Neutrophil (primary cell): ENCODE results near the gene TBCD.
A peak's percentile ranks its signal among the peaks of the same experiment; 100 is the strongest.

Experiments
- H3K27ac ChIP-seq: fragments of 200-600 bp; sonication (generic); 2 replicates; pipeline ENCODE4 v1.5.1; 2016; ENCODE audit warnings: mild to moderate bottlenecking, moderate library complexity
- H3K27me3 ChIP-seq: fragments of 200-600 bp; sonication (generic); 2 replicates; pipeline ENCODE4 v1.6.0; 2016; ENCODE audit warnings: mild to moderate bottlenecking
- H3K36me3 ChIP-seq: fragments of 200-600 bp; sonication (generic); 2 replicates; pipeline ENCODE4 v1.5.1; 2017
- H3K4me1 ChIP-seq, 2 experiments: fragments of 200-600 bp in 1 of 2; sonication (generic) in 1 of 2; 1 replicate in 1 of 2; 2 replicates in 1 of 2; pipeline versions ENCODE4 v1.5.1 to v1.6.1; 2013 to 2016; ENCODE audit warnings: low read depth in 1 of 2, low read length in 1 of 2, mild to moderate bottlenecking in 1 of 2, moderate library complexity in 1 of 2; ENCODE audit not compliant: control insufficient read depth in 1 of 2, insufficient read depth in 1 of 2
- H3K4me3 ChIP-seq, 2 experiments: fragments of 200-600 bp in 1 of 2; sonication (generic) in 1 of 2; 1 replicate in 1 of 2; 2 replicates in 1 of 2; pipeline ENCODE4 v1.5.1; 2013 to 2016; ENCODE audit warnings: low read depth in 1 of 2, low read length in 1 of 2, mild to moderate bottlenecking in 1 of 2, moderate library complexity in 1 of 2
- H3K9me3 ChIP-seq: fragments of 200-600 bp; sonication (generic); 2 replicates; pipeline ENCODE4 v1.5.1; 2016
- CTCF ChIP-seq: fragments of 200-600 bp; sonication (generic); IDR thresholded peaks from 2 replicates; pipeline ENCODE4 v1.5.1; 2016; ENCODE audit warnings: antibody characterized with exemption

TBCD gene

GRCh38 chr17:82977606-82978005 is 225.7 kb downstream of the TBCD start:
- Histone ChIP-seq H3K9me3 (no peaks in the 10 kb centered on the region), H3K36me3 (no peaks in the 10 kb centered on the region), H3K4me3 (no peak overlapping the region), H3K27ac (peak overlapping the region; percentile 86), H3K27me3 (no peaks in the 10 kb centered on the region), H3K4me1 (peaks cover 14 to 16% of the 10 kb centered on the region in 2 experiments)
- no peak for TF ChIP-seq CTCF

- Histone ChIP-seq H3K4me1 (peaks cover 14 to 16% of the 10 kb centered on the region in 2 experiments), H3K9me3 (no peaks in the 10 kb centered on the region), H3K27ac (peak overlapping the region; percentile 86), H3K27me3 (no peaks in the 10 kb centered on the region), H3K36me3 (no peaks in the 10 kb centered on the region), H3K4me3 (peak overlapping the region; percentile 22 to 26)
- no peak for TF ChIP-seq CTCF
Measured at GRCh38 chr17:82978765-82979349, 227.0 kb downstream of the TBCD start.

DNA sequence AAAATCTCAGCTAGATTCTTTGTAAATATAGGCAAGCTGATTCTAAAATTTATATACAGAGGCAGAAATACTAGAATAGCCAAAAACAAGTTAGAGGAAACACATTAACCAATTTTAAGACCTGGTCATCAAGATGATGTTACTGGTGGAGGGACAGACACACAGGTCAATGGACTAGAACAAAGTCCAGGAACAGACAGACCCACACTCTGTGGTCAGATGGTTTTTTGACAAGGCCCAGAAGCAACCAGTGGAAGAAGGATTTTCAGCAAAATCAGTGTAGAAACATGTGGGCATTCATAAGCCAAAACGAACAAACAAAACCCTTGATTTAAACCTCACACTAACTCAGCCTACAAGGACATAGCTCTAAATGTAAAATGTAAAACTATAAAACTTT is 227.9 kb downstream of the TBCD start:
- Histone ChIP-seq H3K4me3 (peak overlapping the region in 1 of 2 experiments; percentile 26), H3K27ac (peak overlapping the region; percentile 86), H3K36me3 (no peaks in the 10 kb centered on the region), H3K4me1 (peaks cover 14 to 16% of the 10 kb centered on the region in 2 experiments), H3K9me3 (no peaks in the 10 kb centered on the region), H3K27me3 (no peaks in the 10 kb centered on the region)
- no peak for TF ChIP-seq CTCF

GRCh38 chr17:82980632-82981031 is 228.8 kb downstream of the TBCD start:
- H3K36me3 ChIP-seq: no peaks in the 10 kb centered on the region
- TF ChIP-seq CTCF: no peak
- H3K4me3 ChIP-seq: no peak overlapping the region
- peak overlapping the region; percentile 86 for H3K27ac ChIP-seq
- peaks cover 14 to 16% of the 10 kb centered on the region in 2 experiments for H3K4me1 ChIP-seq
- H3K27me3 ChIP-seq: no peaks in the 10 kb centered on the region
- H3K9me3 ChIP-seq: no peaks in the 10 kb centered on the region

DNA sequence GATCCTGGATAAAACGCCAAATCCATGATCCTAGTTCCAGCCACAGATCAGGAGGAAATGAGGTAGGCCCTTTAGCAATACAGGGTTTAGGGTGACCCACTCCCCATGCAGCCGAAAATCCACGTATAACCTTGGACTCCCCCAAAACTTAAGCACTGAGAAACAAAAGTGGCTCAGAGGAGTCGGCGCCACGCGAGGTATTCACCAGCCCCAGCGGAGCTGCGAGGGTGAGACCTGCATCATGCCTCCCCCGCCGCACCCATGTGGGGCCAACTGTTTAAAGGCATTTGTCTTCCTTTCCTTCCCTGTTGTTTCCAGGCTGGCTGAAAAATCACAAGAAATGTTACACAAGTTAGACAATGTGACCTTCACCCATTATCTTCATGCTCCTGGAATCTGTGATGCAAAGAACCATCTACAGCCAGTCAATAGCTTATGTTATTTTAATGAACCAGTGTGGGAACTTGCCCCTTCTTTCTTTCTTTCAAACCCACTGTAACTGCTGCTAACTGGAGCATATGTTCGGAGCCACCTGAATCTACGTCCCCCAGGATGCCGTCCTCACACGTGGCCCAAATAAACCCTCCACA is 229.4 kb downstream of the TBCD start:
- H3K36me3 ChIP-seq: no peaks in the 10 kb centered on the region

More for the DNA sequence above, 229.4 kb downstream of the TBCD start:
- H3K27ac ChIP-seq: no peak overlapping the region
- no peak overlapping the region for H3K4me3 ChIP-seq
- H3K27me3 ChIP-seq: no peaks in the 10 kb centered on the region
- no peaks in the 10 kb centered on the region for H3K9me3 ChIP-seq
- peaks cover 16 to 18% of the 10 kb centered on the region in 2 experiments for H3K4me1 ChIP-seq
- TF ChIP-seq CTCF: no peak
